GM10266 (cell line): ENCODE results near the gene SHOX.

Experiments
- DNase-seq: peaks from one replicate; pipeline ENCODE4 v3.0.0; 2012; ENCODE audit errors: extremely low spot score
- TF ChIP-seq, protein P1 (sequence below): IDR thresholded peaks from 2 replicates; pipeline ENCODE4 v1.5.1; 2012; ENCODE audit warnings: mild to moderate bottlenecking, low read depth; ENCODE audit not compliant: control insufficient read depth, insufficient read depth; ENCODE audit errors: missing control alignments

SHOX gene

DNA sequence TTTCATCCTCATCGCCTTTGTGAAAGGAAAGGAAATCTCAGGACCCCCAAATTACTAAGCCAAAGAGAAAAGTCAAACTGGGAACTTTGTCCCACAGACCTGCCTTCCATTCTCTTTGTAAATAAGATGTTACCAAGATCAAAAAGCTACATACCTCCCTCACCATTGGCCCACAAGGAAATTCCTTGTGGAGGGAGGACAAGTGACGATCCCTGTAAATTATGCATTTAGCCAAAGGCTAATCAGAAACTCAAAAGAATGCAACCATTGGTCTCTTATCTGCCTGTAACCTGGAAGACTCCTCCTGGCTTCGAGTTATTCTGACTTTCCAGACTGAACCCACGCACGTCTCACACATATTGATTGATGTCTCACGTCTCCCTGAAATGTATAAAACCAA lies 70.3 kb downstream of the SHOX start:
- TF ChIP-seq, protein P1, sequence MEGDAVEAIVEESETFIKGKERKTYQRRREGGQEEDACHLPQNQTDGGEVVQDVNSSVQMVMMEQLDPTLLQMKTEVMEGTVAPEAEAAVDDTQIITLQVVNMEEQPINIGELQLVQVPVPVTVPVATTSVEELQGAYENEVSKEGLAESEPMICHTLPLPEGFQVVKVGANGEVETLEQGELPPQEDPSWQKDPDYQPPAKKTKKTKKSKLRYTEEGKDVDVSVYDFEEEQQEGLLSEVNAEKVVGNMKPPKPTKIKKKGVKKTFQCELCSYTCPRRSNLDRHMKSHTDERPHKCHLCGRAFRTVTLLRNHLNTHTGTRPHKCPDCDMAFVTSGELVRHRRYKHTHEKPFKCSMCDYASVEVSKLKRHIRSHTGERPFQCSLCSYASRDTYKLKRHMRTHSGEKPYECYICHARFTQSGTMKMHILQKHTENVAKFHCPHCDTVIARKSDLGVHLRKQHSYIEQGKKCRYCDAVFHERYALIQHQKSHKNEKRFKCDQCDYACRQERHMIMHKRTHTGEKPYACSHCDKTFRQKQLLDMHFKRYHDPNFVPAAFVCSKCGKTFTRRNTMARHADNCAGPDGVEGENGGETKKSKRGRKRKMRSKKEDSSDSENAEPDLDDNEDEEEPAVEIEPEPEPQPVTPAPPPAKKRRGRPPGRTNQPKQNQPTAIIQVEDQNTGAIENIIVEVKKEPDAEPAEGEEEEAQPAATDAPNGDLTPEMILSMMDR: no peak
- DNase-seq: no peak

- DNase-seq: no peak
- TF ChIP-seq, protein P1: no peak
Observed at GRCh38 chrX:701673-702072, 71.1 kb downstream of the SHOX start.

DNA sequence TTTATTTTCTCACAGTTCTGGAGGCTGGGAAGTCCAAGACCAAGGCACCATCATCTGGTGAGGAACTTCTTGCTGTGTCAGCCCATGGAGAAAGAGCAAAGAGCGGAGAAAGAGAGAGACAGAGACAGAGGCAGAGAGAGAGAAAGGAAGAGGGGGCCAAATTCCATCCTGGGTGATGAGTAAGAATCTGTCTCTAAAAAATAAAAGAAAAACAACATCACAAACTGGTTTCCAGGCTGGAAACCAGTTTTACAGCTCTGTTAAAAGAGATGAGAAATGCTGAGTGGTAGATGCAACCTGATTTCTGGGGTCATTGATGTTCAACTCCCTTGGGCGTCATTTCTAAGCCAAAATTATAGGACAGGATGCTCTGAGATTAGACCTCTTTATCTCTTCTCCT lies 72.9 kb downstream of the SHOX start:
- TF ChIP-seq, protein P1: no peak
- DNase-seq: no peak

GRCh38 chrX:703866-704265 lies 73.3 kb downstream of the SHOX start:
- TF ChIP-seq, protein P1: no peak
- DNase-seq: no peak
